Measurements from ENCODE around the gene PSG11.
"Not testable (repeated sequence)": the region's sequence is repeated elsewhere in the genome, so short reads cannot be mapped to it uniquely, and the experiment has no call there.

The PSG11 gene

GRCh38 chr19:43026369-43026768, at the start of gene PSG11:
Gene PSG11 (minus strand): TSS chr19:43026469. CDS start chr19:43026372, 97 bp downstream.
- not testable (repeated sequence) for DNase-seq (ENCODE audit: low spot score)

DNA sequence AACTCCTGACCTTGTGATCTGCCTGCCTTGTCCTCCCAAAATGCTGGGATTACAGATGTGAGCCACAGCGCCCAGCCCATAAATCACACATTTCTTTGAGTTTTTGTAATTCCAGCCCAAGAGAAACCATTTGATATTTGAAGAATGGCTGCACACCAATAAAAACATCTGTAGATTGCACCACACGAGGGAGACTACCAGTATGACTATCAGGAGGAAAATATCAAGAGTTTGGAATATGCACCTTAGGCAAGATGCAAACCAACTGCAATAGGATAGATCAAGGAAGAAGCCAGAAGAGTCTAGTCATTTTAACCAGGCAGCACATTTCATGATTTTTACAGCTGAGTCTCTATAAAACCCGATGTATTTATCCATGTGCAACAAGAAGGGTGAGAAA, 36.1 kb upstream of the PSG11 start:
- DNase-seq (ENCODE audit: low spot score): not testable (repeated sequence)

GRCh38 chr19:43061326-43061725, 35.1 kb upstream of the PSG11 start:
- not testable (repeated sequence) for DNase-seq (ENCODE audit: low spot score)

- not testable (repeated sequence) for DNase-seq (ENCODE audit: low spot score)
Measured at GRCh38 chr19:43060254-43060653, 34.0 kb upstream of the PSG11 start.

- not testable (repeated sequence) for DNase-seq (ENCODE audit: low spot score)
Measured at GRCh38 chr19:43059482-43059881, 33.2 kb upstream of the PSG11 start.

DNA sequence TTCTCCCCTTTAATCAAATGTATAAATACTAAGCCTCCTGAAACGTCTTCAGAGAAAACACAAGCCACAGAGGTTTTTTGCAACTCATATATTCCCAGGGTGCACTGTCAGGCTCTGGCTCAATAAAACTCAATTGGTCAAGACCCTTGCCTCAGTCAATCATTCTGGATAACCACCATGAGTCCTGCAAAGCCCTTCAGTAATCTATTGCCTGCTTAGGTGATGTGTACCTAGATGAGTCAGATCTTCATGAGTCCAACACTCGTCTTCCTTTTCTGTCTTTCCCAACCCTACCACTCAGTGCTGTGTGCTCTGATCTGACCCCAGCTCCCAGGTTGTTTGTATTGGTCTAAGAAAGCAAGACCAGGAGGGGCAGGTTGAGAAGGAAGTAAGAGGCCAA, 32.2 kb upstream of the PSG11 start:
- not testable (repeated sequence) for DNase-seq (ENCODE audit: low spot score)

- not testable (repeated sequence) for DNase-seq (ENCODE audit: low spot score)
Measured at GRCh38 chr19:43047966-43048365, 21.7 kb upstream of the PSG11 start.

DNA sequence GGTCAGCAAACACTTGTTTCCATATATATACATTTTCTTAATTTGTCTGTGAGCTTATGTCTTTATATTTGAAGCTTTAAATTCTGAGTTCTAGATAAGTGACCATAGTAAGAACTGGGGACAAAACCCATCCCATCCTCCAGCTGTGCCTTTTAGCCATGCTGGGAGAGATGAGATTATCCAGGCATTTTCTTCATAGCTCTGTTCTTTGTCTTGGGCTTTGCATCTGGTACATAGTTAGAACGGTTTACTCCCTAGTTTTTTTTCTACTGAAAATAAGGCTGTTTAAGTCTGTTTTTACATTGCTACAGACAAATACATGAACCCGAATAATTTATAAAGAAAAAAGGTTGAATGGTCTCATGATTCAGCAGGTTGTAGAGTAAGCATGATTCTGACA, 20.3 kb upstream of the PSG11 start:
- not testable (repeated sequence) for DNase-seq (ENCODE audit: low spot score)

GRCh38 chr19:43043492-43044180, 17.4 kb upstream of the PSG11 start:
- not testable (repeated sequence) for DNase-seq (ENCODE audit: low spot score)

DNA sequence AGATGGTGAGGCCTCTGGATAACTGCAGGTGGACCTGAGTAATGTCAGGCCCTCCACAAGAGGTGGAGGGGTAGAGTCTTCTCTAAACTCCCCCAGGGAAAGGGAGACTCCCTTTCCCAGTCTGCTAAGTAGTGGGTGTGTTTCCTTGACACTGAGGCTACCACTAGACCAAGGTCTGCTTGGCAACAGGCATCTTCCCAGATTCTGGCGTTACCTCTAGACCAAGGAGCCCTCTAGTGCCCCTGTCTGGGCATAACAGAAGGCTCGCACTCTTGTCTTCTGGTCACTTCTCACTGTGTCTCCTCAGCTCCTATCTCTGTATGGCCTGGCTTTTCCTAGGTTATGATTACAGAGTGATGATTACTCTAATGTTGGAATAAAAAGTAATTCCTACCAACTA, 5.4 kb upstream of the PSG11 start:
- not testable (repeated sequence) for DNase-seq (ENCODE audit: low spot score)

- no peak for DNase-seq (ENCODE audit: low spot score)
Measured at GRCh38 chr19:43028866-43029265, 2.6 kb upstream of the PSG11 start.

DNA sequence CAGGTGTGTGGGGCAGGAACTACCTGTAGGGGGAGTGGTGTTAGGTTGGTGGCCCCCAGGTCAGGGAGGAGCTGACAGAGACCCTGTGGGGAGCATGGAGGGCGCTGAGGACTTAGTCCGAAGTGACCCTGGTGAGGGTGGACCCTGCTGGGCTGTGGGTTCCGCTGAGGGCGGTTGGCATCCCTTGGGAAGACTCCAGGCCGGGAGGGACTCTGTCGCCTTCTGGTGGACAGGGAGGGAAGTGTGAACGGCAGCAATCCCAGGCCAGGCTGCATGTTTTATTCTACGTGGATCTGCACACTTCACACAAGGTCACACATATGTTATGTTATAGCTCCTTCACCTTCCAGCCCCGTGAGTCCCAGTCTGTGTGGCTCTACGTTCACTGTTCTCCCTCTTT, 1.7 kb upstream of the PSG11 start:
- DNase-seq (ENCODE audit: low spot score): not testable (repeated sequence)

DNA sequence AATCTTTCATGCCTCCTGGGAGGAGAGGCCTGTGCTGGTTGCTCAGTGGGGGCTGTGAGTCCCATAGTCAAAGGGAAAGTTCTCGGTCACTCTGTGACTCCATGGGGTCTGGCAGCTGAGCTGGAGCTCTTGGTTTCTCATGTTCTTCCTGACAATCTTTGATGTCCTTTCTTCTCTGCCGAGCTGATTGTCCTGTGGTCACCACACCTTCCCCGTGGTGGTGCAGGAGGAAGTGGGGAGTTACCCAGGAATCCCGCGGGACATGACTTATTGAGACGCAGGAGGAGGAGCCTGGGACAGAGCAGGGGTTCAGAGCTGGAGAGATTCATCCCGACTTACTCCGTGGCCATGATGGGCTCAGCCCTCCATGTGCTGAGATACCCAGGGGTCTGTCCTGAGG, 792 bp upstream of the PSG11 start:
- DNase-seq (ENCODE audit: low spot score): not testable (repeated sequence)

- DNase-seq (ENCODE audit: low spot score): not testable (repeated sequence)
Measured at GRCh38 chr19:43022098-43022497, 4.2 kb downstream of the PSG11 start.

DNA sequence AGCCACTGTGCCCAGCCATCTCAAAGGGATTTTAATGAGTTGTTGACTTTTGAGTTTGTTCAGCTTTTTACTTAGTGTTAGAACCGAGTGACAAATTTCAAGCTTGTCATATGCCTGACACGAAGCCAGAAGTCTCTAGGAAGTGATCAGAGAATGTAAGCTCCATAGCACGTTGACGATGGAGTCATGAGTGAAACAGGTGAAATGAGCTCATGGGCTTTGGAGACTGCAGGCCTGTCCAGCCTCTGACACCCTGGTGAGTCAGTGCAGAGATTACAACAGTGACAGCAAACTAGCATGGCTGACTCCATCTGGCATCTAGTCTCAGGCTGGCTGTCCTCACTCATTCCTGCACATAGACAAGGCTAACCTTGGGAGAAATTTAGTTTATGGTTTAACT, 4.6 kb downstream of the PSG11 start:
- DNase-seq (ENCODE audit: low spot score): not testable (repeated sequence)

GRCh38 chr19:43019588-43019987, 6.7 kb downstream of the PSG11 start:
- DNase-seq (ENCODE audit: low spot score): not testable (repeated sequence)

DNA sequence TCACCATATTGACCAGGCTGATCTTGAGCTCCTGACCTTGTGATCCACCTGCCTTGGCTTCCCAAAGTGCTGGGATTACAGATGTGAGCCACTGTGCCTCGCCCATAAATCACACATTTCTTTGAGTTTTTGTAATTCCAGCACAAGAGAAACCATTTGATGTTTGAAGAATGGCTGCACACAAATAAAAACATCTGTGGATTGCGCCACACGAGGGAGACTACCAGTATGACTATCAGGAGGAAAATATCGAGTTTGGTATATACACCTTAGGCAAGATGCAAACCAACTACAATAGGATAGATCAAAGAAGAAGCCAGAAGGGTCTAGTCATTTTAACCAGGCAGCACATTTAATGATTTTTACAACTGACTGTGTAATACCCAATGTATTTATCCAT, 20.4 kb downstream of the PSG11 start:
- DNase-seq (ENCODE audit: low spot score): not testable (repeated sequence)

DNA sequence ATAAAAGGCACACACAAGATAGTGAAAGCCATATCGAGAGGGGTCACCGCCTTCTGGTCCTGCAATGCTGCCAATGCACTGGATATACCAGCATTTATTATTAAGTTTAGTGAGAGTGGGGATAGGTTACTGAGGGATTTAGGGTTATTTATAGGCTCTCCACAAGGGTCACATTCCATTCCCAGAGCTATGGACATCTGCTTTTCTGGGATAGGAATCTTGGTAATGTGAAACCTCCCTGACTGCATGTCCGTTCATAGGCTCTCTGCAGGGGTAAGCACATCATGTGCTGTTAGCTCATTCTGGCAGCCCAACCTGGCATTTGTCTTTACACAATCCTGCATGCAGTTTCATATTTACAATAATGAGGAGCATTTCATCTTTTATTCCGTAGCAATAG, 21.4 kb downstream of the PSG11 start:
- not testable (repeated sequence) for DNase-seq (ENCODE audit: low spot score)

- DNase-seq (ENCODE audit: low spot score): not testable (repeated sequence)
Measured at GRCh38 chr19:43003634-43004033, 22.6 kb downstream of the PSG11 start.

- not testable (repeated sequence) for DNase-seq (ENCODE audit: low spot score)
Measured at GRCh38 chr19:43002948-43003347, 23.3 kb downstream of the PSG11 start.

DNA sequence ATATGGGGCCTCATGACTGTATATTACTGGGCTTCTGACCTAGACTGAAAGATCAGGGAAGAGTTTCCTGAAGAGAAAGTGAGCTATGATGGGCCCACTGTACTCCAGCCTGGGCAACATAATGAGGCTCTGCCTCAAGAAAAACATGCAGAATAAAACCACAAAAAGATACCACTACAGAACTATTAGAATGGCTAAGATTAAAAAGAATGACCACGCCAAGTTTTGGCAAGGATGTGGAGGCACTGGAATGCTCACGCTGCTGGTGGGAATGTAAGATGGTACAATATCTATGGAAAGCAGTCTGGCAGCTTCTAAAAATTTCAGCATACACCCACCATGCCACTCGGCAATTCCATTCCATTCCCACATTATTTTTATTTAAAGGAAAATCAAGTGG, 30.1 kb downstream of the PSG11 start:
- DNase-seq (ENCODE audit: low spot score): not testable (repeated sequence)

DNA sequence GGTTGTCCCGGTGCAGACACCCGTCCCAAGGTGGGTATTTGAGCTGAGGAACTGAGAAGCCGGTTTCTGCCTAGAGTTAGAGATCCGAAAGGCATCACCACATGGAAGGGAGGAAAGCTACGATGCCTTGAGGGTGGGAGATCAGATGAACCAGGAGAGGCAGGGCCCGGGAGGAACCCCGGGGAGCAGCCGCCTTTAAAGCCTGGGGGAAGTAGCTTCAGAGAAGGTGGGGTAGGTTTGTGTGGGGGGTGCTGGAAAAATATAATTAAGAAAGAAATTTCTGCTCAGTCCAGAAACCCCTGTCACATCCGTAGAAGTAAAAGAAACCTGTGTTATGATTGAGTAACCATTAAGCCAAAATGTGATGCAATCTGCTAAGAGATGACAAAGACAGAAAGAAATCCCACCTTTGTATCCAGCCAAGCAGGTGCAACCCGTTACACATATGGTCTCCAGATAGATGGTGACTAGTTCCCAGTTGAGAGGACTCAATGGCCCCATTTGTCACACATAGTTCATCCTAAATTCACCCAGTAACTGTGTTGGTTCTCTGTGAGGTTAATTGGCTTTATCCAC, 34.2 kb downstream of the PSG11 start:
- DNase-seq (ENCODE audit: low spot score): not testable (repeated sequence)

DNA sequence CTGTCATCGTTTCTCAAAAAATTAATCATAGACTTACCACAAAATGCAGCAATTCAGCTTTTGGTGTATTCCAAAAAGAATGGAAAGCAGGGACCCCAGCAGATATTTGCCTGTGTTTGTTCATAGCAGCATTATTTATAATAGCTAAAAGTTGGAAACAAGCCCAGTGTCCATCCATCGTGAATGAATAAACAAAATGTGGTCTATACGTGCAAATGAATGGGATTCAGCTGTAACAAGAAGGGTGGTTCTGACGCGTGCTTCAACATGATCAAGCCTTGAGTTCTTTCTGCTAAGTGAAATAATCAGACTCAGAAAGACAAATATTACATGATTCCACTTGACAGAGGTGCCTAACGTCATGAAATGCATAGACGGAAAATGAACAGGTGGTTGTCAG, 36.4 kb downstream of the PSG11 start:
- DNase-seq (ENCODE audit: low spot score): no peak

- not testable (repeated sequence) for DNase-seq (ENCODE audit: low spot score)
Measured at GRCh38 chr19:42989186-42989585, 37.1 kb downstream of the PSG11 start.

Measured in Ammon's horn (tissue), 1 donor.